HCT116 (cell line): ENCODE measurements around the gene ACOT11. TPM values are rescaled to one million over a fixed set of nuclear protein-coding genes. Genes with fewer than 3 reads are reported as not detected.

Source experiments
- ATAC-seq: fragments of 200-7000 bp; cut with Tn5 transposase; 2 replicates; pipeline ENCODE4 v1.9.1; 2020; ENCODE audit warnings: mild to moderate bottlenecking, moderate library complexity
- BruUV-seq: library from RNA; stranded (reverse); fragments of 400-500 nt; replicated peaks from 2 replicates; lab custom pipeline; 2021; lab: Mats Ljungman, UMichigan
- CTCF ChIA-PET: fragments of 300-600 bp; sonication (Branson Sonifier 250); formaldehyde crosslinking; loops from one replicate; lab custom pipeline; 2021; ENCODE audit warnings: antibody characterized with exemption; lab: Charles Lee
- POLR2A ChIA-PET: fragments of 300-600, 350-600 bp; sonication (Branson Sonifier 250); formaldehyde crosslinking; loops from one replicate; lab custom pipeline; 2021; ENCODE audit warnings: antibody characterized with exemption; lab: Charles Lee
- RAD21 ChIA-PET, 2 experiments: fragments of 300-600 bp; sonication (Branson Sonifier 250); formaldehyde crosslinking; loops; one replicate each; lab custom pipeline; 2023; ENCODE audit warnings: low total read pairs in 2 of 2; ENCODE audit not compliant: uncharacterized antibody in 2 of 2, unreplicated experiment in 2 of 2, low non-redundant PET in 1 of 2; lab: Charles Lee
- DNase-seq: peaks from one replicate; pipeline ENCODE4 v3.0.0-alpha.2; 2010; ENCODE audit warnings: low read depth, low spot score
- H2AFZ ChIP-seq: fragments of 200-600 bp; shearing (Covaris generic), sonication (generic); 2 replicates; pipeline ENCODE4 v1.6.1; 2017; ENCODE audit warnings: low read depth, mixed run types, mixed read lengths, antibody characterized with exemption, low read length; ENCODE audit not compliant: poor library complexity, severe bottlenecking
- H3K27ac ChIP-seq: 2 replicates; pipeline ENCODE4 v1.5.1; 2012; ENCODE audit warnings: low read depth, low read length
- H3K27me3 ChIP-seq: fragments of 200-600 bp; sonication (generic); 2 replicates; pipeline ENCODE4 v1.6.1; 2016; ENCODE audit warnings: mixed run types, low read length, mixed read lengths; ENCODE audit not compliant: insufficient read depth
- H3K36me3 ChIP-seq, 2 experiments: fragments of 200-500 bp in 1 of 2; fragments of 200-600 bp in 1 of 2; sonication (Bioruptor generic) in 1 of 2; sonication (generic) in 1 of 2; 2 replicates each; pipeline versions ENCODE4 v1.5.1 to v1.6.1; 2014 to 2016; ENCODE audit warnings: low read length in 2 of 2, inconsistent platforms in 1 of 2, mixed read lengths in 1 of 2, mixed run types in 1 of 2; ENCODE audit not compliant: insufficient read depth in 2 of 2, control insufficient read depth in 1 of 2
- H3K4me1 ChIP-seq, 2 experiments: fragments of 200-600 bp in 1 of 2; sonication (generic) in 1 of 2; 2 replicates each; pipeline versions ENCODE4 v1.5.1 to v1.6.1; 2012 to 2017; ENCODE audit warnings: low read length in 2 of 2, inconsistent platforms in 1 of 2, mild to moderate bottlenecking in 1 of 2, mixed read lengths in 1 of 2, mixed run types in 1 of 2, moderate library complexity in 1 of 2; ENCODE audit not compliant: insufficient read depth in 2 of 2, control insufficient read depth in 1 of 2
- H3K4me2 ChIP-seq: fragments of 200-600 bp; sonication (generic); 2 replicates; pipeline ENCODE4 v1.6.1; 2017; ENCODE audit warnings: mixed run types, low read length, mixed read lengths
- H3K4me3 ChIP-seq, 2 experiments: fragments of 200-600 bp in 1 of 2; sonication (generic) in 1 of 2; replicated peaks in 1 of 2; 2 replicates each; pipeline ENCODE4 v1.5.1; 2011 to 2016; ENCODE audit warnings: low read length in 2 of 2, control low read depth in 1 of 2, low read depth in 1 of 2, mild to moderate bottlenecking in 1 of 2, mixed read lengths in 1 of 2, mixed run types in 1 of 2
- H3K79me2 ChIP-seq: fragments of 200-600 bp; sonication (generic); 2 replicates; pipeline ENCODE4 v1.6.1; 2017; ENCODE audit warnings: mild to moderate bottlenecking, mixed run types, low read length, moderate library complexity, mixed read lengths; ENCODE audit not compliant: insufficient read depth
- H3K9ac ChIP-seq: fragments of 200-600 bp; sonication (generic); 2 replicates; pipeline ENCODE4 v1.6.1; 2016; ENCODE audit warnings: low read length, mixed read lengths
- H3K9me2 ChIP-seq: fragments of 200-600 bp; sonication (generic), shearing (Covaris generic); 2 replicates; pipeline ENCODE4 v1.6.1; 2017; ENCODE audit warnings: mixed run types, mild to moderate bottlenecking, moderate library complexity; ENCODE audit not compliant: insufficient read depth
- H3K9me3 ChIP-seq, 2 experiments: fragments of 200-500 bp in 1 of 2; fragments of 200-600 bp in 1 of 2; sonication (Bioruptor generic) in 1 of 2; sonication (generic) in 1 of 2; 2 replicates each; pipeline ENCODE4 v1.6.1; 2014 to 2017; ENCODE audit warnings: low read length in 2 of 2, mixed read lengths in 2 of 2, inconsistent platforms in 1 of 2, low read depth in 1 of 2, mild to moderate bottlenecking in 1 of 2, mixed run types in 1 of 2, moderate library complexity in 1 of 2; ENCODE audit not compliant: control insufficient read depth in 1 of 2, insufficient read depth in 1 of 2
- H4K20me1 ChIP-seq: fragments of 200-600 bp; sonication (generic), shearing (Covaris generic); 2 replicates; pipeline ENCODE4 v1.6.1; 2017; ENCODE audit warnings: mixed run types, mild to moderate bottlenecking, moderate library complexity; ENCODE audit not compliant: insufficient read depth
- ATF3 ChIP-seq: IDR thresholded peaks from 2 replicates; pipeline ENCODE4 v1.6.1; 2012
- CEBPB ChIP-seq: IDR thresholded peaks from 2 replicates; pipeline ENCODE4 v1.6.1; 2012; ENCODE audit warnings: low read depth
- EGR1 ChIP-seq: IDR thresholded peaks from 2 replicates; pipeline ENCODE4 v1.6.1; 2012; ENCODE audit warnings: low read depth
- ELF1 ChIP-seq: IDR thresholded peaks from 2 replicates; pipeline ENCODE4 v1.6.1; 2012; ENCODE audit warnings: low read depth, borderline replicate concordance
- EZH2 ChIP-seq: fragments of 200-600 bp; sonication (generic); IDR thresholded peaks from 2 replicates; pipeline ENCODE4 v1.6.1; 2017; ENCODE audit warnings: antibody characterized with exemption, mixed run types
- EZH2phosphoT487 ChIP-seq: fragments of 200-600 bp; IDR thresholded peaks from 2 replicates; pipeline ENCODE4 v1.6.1; 2018; ENCODE audit warnings: antibody characterized with exemption, borderline replicate concordance
- JUND ChIP-seq: IDR thresholded peaks from 2 replicates; pipeline ENCODE4 v1.6.1; 2012
- POLR2A ChIP-seq: IDR thresholded peaks from 2 replicates; pipeline ENCODE4 v1.7.0; 2011; ENCODE audit warnings: borderline replicate concordance; ENCODE audit not compliant: insufficient read depth, insufficient read length; ENCODE audit errors: extremely low read depth
- RAD21 ChIP-seq: IDR thresholded peaks from 2 replicates; pipeline ENCODE4 v1.6.1; 2012; ENCODE audit warnings: low read depth, mild to moderate bottlenecking
- REST ChIP-seq: IDR thresholded peaks from 2 replicates; pipeline ENCODE4 v1.6.1; 2012; ENCODE audit warnings: low read depth
- SP1 ChIP-seq: IDR thresholded peaks from 2 replicates; pipeline ENCODE4 v1.6.1; 2012; ENCODE audit warnings: low read depth
- TCF7L2 ChIP-seq: IDR thresholded peaks from 2 replicates; pipeline ENCODE4 v1.7.0; 2011; ENCODE audit warnings: borderline replicate concordance, inconsistent platforms; ENCODE audit not compliant: insufficient read depth, insufficient read length; ENCODE audit errors: extremely low read depth
- YY1 ChIP-seq: IDR thresholded peaks from 2 replicates; pipeline ENCODE4 v1.6.1; 2011; ENCODE audit warnings: low read length, low read depth, moderate library complexity, mild to moderate bottlenecking; ENCODE audit not compliant: insufficient replicate concordance; ENCODE audit errors: extremely low read depth
- ZBTB33 ChIP-seq: IDR thresholded peaks from 2 replicates; pipeline ENCODE4 v1.6.1; 2011; ENCODE audit warnings: mild to moderate bottlenecking, low read length, moderate library complexity; ENCODE audit not compliant: insufficient replicate concordance; ENCODE audit errors: extremely low read depth
- ZNF274 ChIP-seq: fragments of 200-500 bp; sonication (Bioruptor generic); IDR thresholded peaks from 2 replicates; pipeline ENCODE4 v1.6.1; 2014; ENCODE audit warnings: mild to moderate bottlenecking, low read depth, low read length, inconsistent platforms
- intact Hi-C: fragments of 100-400 bp; cut with micrococcal nuclease; formaldehyde crosslinking; loops from 2 replicates; pipeline ENCODE4 v1.10.0; 2022
- total RNA-seq: library from RNA; stranded (reverse); gene quantifications from one replicate; pipeline ENCODE4 v1.2.1, GENCODE V29; 2021; ENCODE audit not compliant: unreplicated experiment

Gene ACOT11
- total RNA-seq, 1 experiment from 2014 or later: 31.1 TPM

GRCh38 chr1:54600947-54601721 is 53.1 kb downstream of the ACOT11 start:
- H3K36me3 ChIP-seq: peaks cover 3 to 6% of the 10 kb centered on the region in 2 experiments; a peak in 3 of 4 replicates
- CTCF ChIA-PET: no interaction called here
- H3K9me2 ChIP-seq: no peaks in the 10 kb centered on the region
- POLR2A ChIA-PET: no interaction called here
- no peak overlapping the region for H3K4me3 ChIP-seq
- no peak overlapping the region for H3K27ac ChIP-seq
- H3K9ac ChIP-seq: no peak overlapping the region
- no peak overlapping the region for H2AFZ ChIP-seq
- RAD21 ChIA-PET: no interaction called here
- DNase-seq: no peak
- H3K79me2 ChIP-seq: no peaks in the 10 kb centered on the region
- H3K4me1 ChIP-seq: no peaks in the 10 kb centered on the region
- intact Hi-C loops: no loop called here
- H4K20me1 ChIP-seq: no peaks in the 10 kb centered on the region
- H3K9me3 ChIP-seq: no peaks in the 10 kb centered on the region
- TF ChIP-seq REST (no peak), ZBTB33 (no peak), EZH2phosphoT487 (no peak), RAD21 (no peak), ELF1 (no peak), TCF7L2 (no peak), JUND (no peak), CEBPB (no peak), ZNF274 (no peak), POLR2A (no peak), EGR1 (no peak), EZH2 (no peak), YY1 (no peak), SP1 (no peak), ATF3 (no peak)
- no peak overlapping the region for H3K4me2 ChIP-seq
- no peak for ATAC-seq
- H3K27me3 ChIP-seq: no peaks in the 10 kb centered on the region
- no TSS peak for BruUV-seq
